ENCODE data around the gene SNAP25. TPM values are rescaled to one million over a fixed set of nuclear protein-coding genes. Genes with fewer than 3 reads are reported as not detected.

SNAP25 gene
- total RNA-seq, 2 experiments from 2014 or later, result not detected

DNA sequence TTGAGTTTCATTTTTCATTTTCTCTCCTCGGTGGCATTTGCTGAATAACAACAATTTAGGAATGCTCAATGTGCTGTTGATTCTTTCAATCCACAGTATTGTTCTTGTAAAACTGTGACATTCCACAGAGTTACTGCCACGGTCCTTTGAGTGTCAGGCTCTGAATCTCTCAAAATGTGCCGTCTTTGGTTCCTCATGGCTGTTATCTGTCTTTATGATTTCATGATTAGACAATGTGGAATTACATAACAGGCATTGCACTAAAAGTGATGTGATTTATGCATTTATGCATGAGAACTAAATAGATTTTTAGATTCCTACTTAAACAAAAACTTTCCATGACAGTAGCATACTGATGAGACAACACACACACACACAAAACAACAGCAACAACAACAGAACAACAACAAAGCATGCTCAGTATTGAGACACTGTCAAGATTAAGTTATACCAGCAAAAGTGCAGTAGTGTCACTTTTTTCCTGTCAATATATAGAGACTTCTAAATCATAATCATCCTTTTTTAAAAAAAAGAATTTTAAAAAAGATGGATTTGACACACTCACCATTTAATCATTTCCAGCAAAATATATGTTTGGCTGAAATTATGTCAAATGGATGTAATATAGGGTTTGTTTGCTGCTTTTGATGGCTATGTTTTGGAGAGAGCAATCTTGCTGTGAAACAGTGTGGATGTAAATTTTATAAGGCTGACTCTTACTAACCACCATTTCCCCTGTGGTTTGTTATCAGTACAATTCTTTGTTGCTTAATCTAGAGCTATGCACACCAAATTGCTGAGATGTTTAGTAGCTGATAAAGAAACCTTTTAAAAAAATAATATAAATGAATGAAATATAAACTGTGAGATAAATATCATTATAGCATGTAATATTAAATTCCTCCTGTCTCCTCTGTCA, 88.1 kb downstream of the SNAP25 start:
- H3K4me1 Mint-ChIP-seq, result peaks cover 3% of the 10 kb centered on the region
- ChIA-PET POLR2A (no interaction called here), CTCF (interaction anchor here (0.9 kb wide), 1 partner anchor 10 kb away, joined by 3 read pairs; no protein-coding TSS in a partner anchor)
- H3K4me3 Mint-ChIP-seq, result no peak overlapping the region
- no peaks in the 10 kb centered on the region for H3K36me3 Mint-ChIP-seq (ENCODE audit: low read depth)
- H3K27ac Mint-ChIP-seq, result no peak overlapping the region
- no peaks in the 10 kb centered on the region for H3K9me3 Mint-ChIP-seq
- H3K27me3 Mint-ChIP-seq, result peaks cover 15% of the 10 kb centered on the region
- DNase-seq, result no peak

DNA sequence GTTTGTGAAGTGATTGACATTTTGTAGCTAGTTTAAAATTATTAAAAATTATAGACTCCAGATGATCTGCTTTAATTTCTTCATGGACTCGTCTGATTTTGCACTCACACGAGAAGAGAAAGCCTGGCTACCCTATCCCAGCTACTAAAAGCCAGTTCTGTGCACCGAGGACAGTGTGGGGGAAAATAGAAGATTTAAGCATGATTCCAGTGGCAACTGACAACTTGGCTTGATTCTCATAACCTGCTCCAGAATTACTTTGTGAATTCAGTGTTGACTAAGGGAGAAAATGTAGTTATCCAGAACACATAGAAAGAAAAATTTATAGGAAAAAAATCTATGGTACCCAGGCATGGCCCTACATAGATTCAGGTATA, 88.7 kb downstream of the SNAP25 start:
- peaks cover 18% of the 10 kb centered on the region for H3K27me3 Mint-ChIP-seq
- no peaks in the 10 kb centered on the region for H3K36me3 Mint-ChIP-seq (ENCODE audit: low read depth)
- ChIA-PET POLR2A (no interaction called here), CTCF (interaction anchor here (0.9 kb wide), 1 partner anchor 9 kb away, joined by 3 read pairs; no protein-coding TSS in a partner anchor)
- no peak overlapping the region for H3K4me3 Mint-ChIP-seq
- no peak overlapping the region for H3K27ac Mint-ChIP-seq
- peaks cover 3% of the 10 kb centered on the region for H3K4me1 Mint-ChIP-seq
- H3K9me3 Mint-ChIP-seq, result no peaks in the 10 kb centered on the region
- no peak for DNase-seq

DNA sequence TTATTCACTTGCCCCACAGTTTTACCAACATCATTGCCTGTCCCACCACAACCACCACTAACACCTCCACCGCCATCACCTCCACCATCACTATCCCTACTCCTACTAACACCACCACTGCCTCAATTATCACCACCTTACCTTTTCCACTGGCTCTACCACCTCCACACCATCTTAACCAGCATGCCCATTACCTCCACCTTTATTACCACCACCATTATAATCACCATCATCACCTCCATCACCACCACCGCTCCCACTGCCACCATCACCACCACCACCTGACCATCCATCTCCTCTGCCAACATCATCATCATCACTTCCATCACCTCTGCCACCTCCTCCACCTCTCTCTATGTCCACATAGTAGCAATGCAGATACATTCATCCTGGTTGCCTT, 90.0 kb downstream of the SNAP25 start:
- no peaks in the 10 kb centered on the region for H3K9me3 Mint-ChIP-seq
- peaks cover 20% of the 10 kb centered on the region for H3K27me3 Mint-ChIP-seq
- no peaks in the 10 kb centered on the region for H3K36me3 Mint-ChIP-seq (ENCODE audit: low read depth)
- H3K4me3 Mint-ChIP-seq, result no peak overlapping the region
- H3K27ac Mint-ChIP-seq, result no peak overlapping the region
- no peak for DNase-seq
- POLR2A ChIA-PET, result no interaction called here
- peaks cover 3% of the 10 kb centered on the region for H3K4me1 Mint-ChIP-seq
- CTCF ChIA-PET, result interaction anchor here (0.7 kb wide), 1 partner anchor 1032 kb away, joined by 3 read pairs; no protein-coding TSS in a partner anchor

DNA sequence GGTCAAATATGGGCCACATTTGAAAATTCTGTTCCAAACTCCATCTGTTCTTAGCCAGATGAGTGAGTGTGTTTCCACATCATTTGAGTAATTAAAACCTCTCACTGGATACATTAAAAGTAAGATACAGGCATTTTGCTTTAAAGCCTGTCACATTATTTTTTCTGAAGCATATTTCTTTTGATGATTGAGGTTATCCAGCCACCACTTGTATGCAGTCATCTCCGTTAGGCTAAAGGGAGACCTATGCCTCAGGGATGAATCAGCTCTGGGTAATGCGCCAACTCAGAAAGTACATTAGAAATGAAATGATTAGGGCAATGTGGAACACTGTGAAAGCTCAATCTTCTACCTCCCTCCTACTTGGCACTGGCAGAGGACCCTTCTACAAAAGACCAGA, 90.7 kb downstream of the SNAP25 start:
- no peaks in the 10 kb centered on the region for H3K9me3 Mint-ChIP-seq
- peaks cover 16% of the 10 kb centered on the region for H3K27me3 Mint-ChIP-seq
- H3K4me3 Mint-ChIP-seq, result no peak overlapping the region
- no peaks in the 10 kb centered on the region for H3K36me3 Mint-ChIP-seq (ENCODE audit: low read depth)
- POLR2A ChIA-PET, result no interaction called here
- no peak overlapping the region for H3K27ac Mint-ChIP-seq
- CTCF ChIA-PET, result interaction anchor here (0.9 kb wide), 1 partner anchor 43 kb away, joined by 3 read pairs; no protein-coding TSS in a partner anchor
- no peak for DNase-seq
- peaks cover 3% of the 10 kb centered on the region for H3K4me1 Mint-ChIP-seq

DNA sequence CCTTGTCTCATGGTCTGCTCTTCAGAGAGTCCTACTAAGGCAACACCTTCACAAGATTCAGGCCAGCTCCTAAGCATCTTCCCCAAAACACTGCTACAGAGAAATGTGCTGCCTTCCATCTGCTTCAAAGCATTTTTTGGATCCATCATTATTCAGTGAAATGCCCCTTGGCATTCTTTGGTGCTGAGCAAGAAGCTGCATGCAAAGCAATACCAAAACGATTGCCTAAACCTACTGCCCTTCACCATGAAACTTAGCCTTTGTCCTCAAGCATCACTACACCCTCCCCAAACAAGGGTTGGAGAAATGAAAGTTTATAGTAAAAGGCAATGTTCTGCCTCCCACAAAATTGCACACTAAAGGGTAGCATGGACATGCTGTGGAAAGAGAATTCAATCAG, 93.5 kb downstream of the SNAP25 start:
- POLR2A ChIA-PET, result no interaction called here
- Mint-ChIP-seq H3K4me3 (no peak overlapping the region), H3K36me3 (ENCODE audit: low read depth) (no peaks in the 10 kb centered on the region), H3K27ac (no peak overlapping the region), H3K4me1 (peaks cover 3% of the 10 kb centered on the region), H3K27me3 (peaks cover 27% of the 10 kb centered on the region), H3K9me3 (no peaks in the 10 kb centered on the region)
- no peak for DNase-seq
- CTCF ChIA-PET, result no interaction called here

DNA sequence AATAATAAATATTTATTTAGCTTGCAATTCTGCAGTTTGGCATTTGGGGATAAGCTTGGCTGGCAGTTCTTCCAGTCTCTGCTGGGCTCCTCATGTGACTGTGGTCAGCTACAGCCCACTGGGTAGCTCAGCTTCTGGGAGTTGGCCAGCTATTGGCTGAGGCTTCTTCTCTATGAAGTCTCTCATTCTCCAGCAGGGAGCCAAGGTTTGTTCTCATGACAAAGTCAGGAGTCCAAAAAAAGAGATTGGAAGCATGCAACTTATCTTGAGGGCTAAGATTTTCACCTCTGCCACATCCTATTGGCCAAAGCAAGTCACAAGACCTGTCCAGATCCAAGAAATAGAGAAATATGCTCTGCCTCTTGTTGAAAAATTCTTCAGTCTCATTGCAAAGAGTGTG, 94.6 kb downstream of the SNAP25 start:
- Mint-ChIP-seq H3K27ac (no peak overlapping the region), H3K36me3 (ENCODE audit: low read depth) (no peaks in the 10 kb centered on the region), H3K4me3 (no peak overlapping the region), H3K27me3 (peaks cover 25% of the 10 kb centered on the region), H3K9me3 (no peaks in the 10 kb centered on the region), H3K4me1 (no peaks in the 10 kb centered on the region)
- no peak for DNase-seq
- CTCF ChIA-PET, result no interaction called here
- POLR2A ChIA-PET, result no interaction called here

DNA sequence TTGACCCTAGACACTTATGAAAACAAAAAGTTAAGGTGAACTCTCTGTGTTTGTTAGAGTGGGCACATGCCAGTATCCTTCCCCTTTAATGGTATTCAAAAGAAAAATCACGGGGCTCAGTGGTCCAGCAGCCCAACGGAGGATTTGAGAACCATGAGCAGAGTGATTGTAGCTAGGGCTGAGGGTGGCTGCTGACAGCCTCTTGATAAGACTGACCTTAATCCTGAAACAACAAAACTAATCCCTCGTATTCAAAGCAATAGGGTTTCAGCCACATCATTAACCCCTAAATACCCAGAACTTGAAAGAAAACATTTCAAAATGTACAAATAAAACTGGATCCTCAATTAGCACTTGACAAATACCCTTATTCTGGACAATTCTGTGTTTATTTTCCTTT, 95.1 kb downstream of the SNAP25 start:
- CTCF ChIA-PET, result no interaction called here
- H3K4me3 Mint-ChIP-seq, result no peak overlapping the region
- H3K27me3 Mint-ChIP-seq, result peaks cover 23% of the 10 kb centered on the region
- H3K27ac Mint-ChIP-seq, result no peak overlapping the region
- no peaks in the 10 kb centered on the region for H3K4me1 Mint-ChIP-seq
- no peak for DNase-seq
- H3K36me3 Mint-ChIP-seq (ENCODE audit: low read depth), result no peaks in the 10 kb centered on the region
- POLR2A ChIA-PET, result no interaction called here
- peaks cover 3% of the 10 kb centered on the region for H3K9me3 Mint-ChIP-seq

DNA sequence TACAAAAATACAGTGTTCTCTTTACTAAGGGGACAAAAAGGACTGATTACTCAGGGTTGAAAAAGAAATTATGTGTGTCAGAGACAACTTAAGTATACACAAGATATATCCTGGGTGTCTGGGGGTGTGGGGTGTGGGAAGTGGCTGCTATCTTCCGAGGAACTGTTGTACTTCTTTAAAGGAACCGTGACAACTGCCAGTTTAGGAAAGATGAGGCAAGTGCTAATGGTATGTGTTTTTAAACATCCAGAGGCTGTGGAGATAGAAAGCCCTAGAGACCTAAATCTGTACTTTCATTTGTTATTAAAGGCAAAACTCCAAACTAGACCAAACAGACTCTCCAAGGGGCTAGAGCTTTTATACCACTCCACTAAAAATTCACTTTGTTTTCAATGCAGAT, 95.6 kb downstream of the SNAP25 start:
- ChIA-PET POLR2A (no interaction called here), CTCF (no interaction called here)
- Mint-ChIP-seq H3K4me3 (no peak overlapping the region), H3K4me1 (no peaks in the 10 kb centered on the region), H3K27ac (no peak overlapping the region), H3K36me3 (ENCODE audit: low read depth) (no peaks in the 10 kb centered on the region), H3K9me3 (peaks cover 5% of the 10 kb centered on the region), H3K27me3 (peaks cover 21% of the 10 kb centered on the region)
- no peak for DNase-seq

DNA sequence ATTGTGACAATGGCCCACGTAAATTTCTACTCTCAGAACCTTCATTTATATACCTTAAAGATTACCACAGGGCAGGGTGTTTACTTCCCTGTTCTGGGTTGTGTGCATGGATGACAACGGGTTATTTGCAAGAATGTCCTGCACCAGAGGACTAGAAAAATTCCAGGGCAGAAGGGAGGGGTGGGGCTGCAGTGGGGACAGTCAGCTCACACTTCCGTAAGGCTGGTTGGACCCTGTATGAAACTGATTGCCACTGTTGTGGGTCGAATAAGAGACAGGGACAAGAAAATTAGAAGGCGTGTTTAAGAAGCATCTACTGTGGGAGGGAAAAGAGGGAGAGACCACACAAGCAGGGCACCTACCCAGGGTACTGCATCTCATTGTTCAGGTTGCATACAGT, 96.5 kb downstream of the SNAP25 start:
- Mint-ChIP-seq H3K4me1 (no peaks in the 10 kb centered on the region), H3K9me3 (peaks cover 5% of the 10 kb centered on the region), H3K27ac (no peak overlapping the region), H3K27me3 (peaks cover 21% of the 10 kb centered on the region), H3K4me3 (no peak overlapping the region), H3K36me3 (ENCODE audit: low read depth) (no peaks in the 10 kb centered on the region)
- CTCF ChIA-PET, result no interaction called here
- POLR2A ChIA-PET, result no interaction called here
- no peak for DNase-seq

DNA sequence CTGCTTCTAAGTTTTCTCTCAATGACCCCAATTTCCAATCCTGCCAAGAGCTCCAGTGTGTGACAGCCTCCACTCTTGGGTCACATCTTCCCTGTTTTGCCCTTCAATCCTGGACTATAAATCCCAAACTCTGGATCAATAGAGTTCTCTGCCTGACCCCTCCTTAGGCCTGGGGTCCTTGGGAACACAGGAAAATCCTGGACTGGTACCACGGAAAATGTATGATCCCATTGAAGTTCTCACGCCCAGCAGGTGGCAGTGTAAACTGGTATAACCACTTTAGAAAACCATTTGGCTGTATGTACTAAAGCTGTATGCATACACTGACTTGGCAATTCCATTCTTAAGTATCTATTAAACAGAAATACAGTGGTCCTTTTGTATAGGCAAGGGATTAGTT, 98.0 kb downstream of the SNAP25 start:
- CTCF ChIA-PET, result interaction anchor here (0.5 to 1.2 kb wide), 6 partner anchors 9 to 118 kb away, joined by 3 to 5 read pairs (median 4); partner anchors contain the start of genes MKKS and SLX4IP
- no peaks in the 10 kb centered on the region for H3K36me3 Mint-ChIP-seq (ENCODE audit: low read depth)
- H3K4me1 Mint-ChIP-seq, result no peaks in the 10 kb centered on the region
- H3K9me3 Mint-ChIP-seq, result peaks cover 5% of the 10 kb centered on the region
- POLR2A ChIA-PET, result no interaction called here
- no peak overlapping the region for H3K4me3 Mint-ChIP-seq
- peaks cover 20% of the 10 kb centered on the region for H3K27me3 Mint-ChIP-seq
- peak; percentile 8 for DNase-seq
- H3K27ac Mint-ChIP-seq, result no peak overlapping the region

DNA sequence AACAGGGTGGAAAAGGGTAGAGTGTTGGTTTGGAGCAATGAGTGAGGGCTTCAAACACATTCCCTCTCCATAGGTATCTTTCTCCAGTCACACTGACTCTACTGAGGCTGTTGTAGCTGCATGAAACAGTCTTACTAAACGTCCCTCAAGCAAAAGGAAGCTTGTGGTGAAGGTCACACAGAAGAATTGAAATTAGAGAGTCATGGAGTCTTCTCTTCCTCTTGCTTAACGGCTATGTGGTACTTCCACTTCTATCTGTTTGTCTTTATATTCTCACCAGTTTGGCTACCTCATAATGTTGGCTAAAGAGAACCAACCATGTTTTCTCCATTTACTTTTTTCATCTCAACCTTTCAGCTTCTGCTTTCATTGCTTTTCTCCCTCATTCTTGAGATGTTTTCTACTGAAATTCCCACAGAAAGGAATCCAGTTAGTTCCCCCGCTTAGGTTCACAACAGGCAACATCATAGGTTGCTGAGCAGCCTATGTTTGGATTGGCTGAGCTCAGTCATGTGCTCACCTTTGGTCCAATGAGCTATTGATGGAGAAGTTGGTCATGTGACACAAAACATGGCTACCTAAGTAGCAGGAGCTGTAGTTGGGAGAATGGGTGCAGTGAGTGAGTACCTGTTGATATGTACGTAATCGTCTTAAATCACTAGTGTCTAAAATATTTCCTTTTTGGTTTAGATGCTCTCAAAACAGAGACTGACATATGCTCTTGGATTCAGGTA, 99.8 kb downstream of the SNAP25 start:
- DNase-seq, result no peak
- no peak overlapping the region for H3K4me3 Mint-ChIP-seq
- H3K4me1 Mint-ChIP-seq, result no peaks in the 10 kb centered on the region
- peaks cover 5% of the 10 kb centered on the region for H3K9me3 Mint-ChIP-seq
- ChIA-PET POLR2A (no interaction called here), CTCF (interaction anchor here (0.5 to 0.8 kb wide), 2 partner anchors 340 to 740 kb away, joined by 3 read pairs; no protein-coding TSS in a partner anchor)
- H3K27ac Mint-ChIP-seq, result no peak overlapping the region
- no peaks in the 10 kb centered on the region for H3K36me3 Mint-ChIP-seq (ENCODE audit: low read depth)
- H3K27me3 Mint-ChIP-seq, result peaks cover 17% of the 10 kb centered on the region

DNA sequence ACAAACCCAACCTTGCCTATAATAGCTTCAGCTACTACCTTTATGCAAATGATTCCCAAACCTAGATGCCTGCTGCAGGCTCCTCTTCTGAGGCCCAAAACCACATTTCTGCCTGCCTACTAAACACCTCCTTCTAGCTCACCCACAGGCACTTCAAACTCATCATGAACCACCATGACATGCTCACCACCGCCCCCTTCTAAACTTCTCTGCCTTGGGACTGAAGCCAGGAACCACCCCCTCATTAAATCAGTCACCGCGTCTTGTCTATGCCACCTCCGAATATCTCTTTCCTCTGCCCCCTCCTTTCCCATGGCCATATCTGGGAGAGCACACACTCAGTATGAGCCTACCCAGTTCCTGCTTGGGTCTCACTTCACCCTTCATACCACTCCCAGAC, 101.2 kb downstream of the SNAP25 start:
- ChIA-PET CTCF (no interaction called here), POLR2A (no interaction called here)
- Mint-ChIP-seq H3K27me3 (peaks cover 12% of the 10 kb centered on the region), H3K27ac (no peak overlapping the region), H3K4me1 (no peaks in the 10 kb centered on the region), H3K9me3 (peaks cover 5% of the 10 kb centered on the region), H3K4me3 (no peak overlapping the region), H3K36me3 (ENCODE audit: low read depth) (no peaks in the 10 kb centered on the region)
- DNase-seq, result no peak

DNA sequence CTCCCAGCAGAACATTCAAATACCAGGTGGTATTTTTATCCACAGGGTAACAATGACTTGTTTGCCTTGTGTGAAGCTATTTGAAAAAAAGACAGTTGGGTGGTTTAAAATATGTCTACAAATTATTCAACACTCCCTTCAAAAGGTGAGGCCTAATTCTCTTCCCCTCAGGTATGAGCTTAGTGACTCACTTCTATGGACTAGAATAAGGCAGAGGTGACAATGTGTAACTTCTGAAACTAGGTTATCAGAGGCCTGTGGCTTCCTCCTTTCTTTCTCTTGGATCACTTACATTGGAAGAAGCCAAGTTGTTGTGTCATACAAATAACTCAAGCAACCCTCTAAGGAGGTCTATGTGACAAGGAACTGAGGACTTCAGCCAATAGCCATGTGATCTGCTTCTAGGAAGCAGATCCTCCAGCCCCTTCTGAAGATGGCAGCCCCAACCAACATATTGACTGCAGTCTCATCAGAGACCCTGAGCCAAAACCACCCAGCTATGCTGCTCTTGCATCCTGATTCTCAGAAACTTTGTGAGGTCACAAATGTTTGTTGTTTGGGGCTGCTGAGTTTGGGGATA, 102.6 kb downstream of the SNAP25 start:
- ChIA-PET CTCF (no interaction called here), POLR2A (no interaction called here)
- no peak overlapping the region for H3K27ac Mint-ChIP-seq
- peaks cover 5% of the 10 kb centered on the region for H3K9me3 Mint-ChIP-seq
- H3K27me3 Mint-ChIP-seq, result peaks cover 8% of the 10 kb centered on the region
- H3K4me1 Mint-ChIP-seq, result no peaks in the 10 kb centered on the region
- no peak overlapping the region for H3K4me3 Mint-ChIP-seq
- DNase-seq, result no peak
- no peaks in the 10 kb centered on the region for H3K36me3 Mint-ChIP-seq (ENCODE audit: low read depth)

All from activated CD4-positive, alpha-beta T cell treated with anti-CD3 and anti-CD28 coated beads, Interleukin-2, amount 10 ng/mL, durations not matched to agents 7 days and 5 days (primary cell).